HepG2 (cell line): Measurements from ENCODE around the gene ODAD4. TPM values are rescaled to one million over a fixed set of nuclear protein-coding genes. Genes with fewer than 3 reads are reported as not detected.

Experiments used
- ARNT2 ChIP-seq: sonication (generic); formaldehyde crosslinking; IDR thresholded peaks from 2 replicates; pipeline ENCODE4 v1.8.0; 2022; ENCODE audit warnings: mild to moderate bottlenecking, low read depth, missing genetic modification reagents, moderate library complexity
- CEBPG ChIP-seq: IDR thresholded peaks from 2 replicates; pipeline ENCODE4 v1.6.1; 2016
- EED ChIP-seq: sonication (generic); formaldehyde crosslinking; IDR thresholded peaks from 2 replicates; pipeline ENCODE4 v1.5.0; 2020; ENCODE audit warnings: mild to moderate bottlenecking, missing genetic modification reagents
- ETV6 ChIP-seq: sonication (generic); formaldehyde crosslinking; conservative IDR thresholded peaks from 2 replicates; pipeline ENCODE4 v1.4.0; 2020; ENCODE audit warnings: missing genetic modification reagents
- GTF2F1 ChIP-seq: fragments of 150-350 bp; IDR thresholded peaks from 2 replicates; pipeline ENCODE4 v1.6.1; 2014; ENCODE audit warnings: low read length
- GTF3A ChIP-seq: sonication (generic); formaldehyde crosslinking; conservative IDR thresholded peaks from 2 replicates; pipeline ENCODE4 v1.4.0; 2020; ENCODE audit warnings: mild to moderate bottlenecking, missing genetic modification reagents
- HCFC1 ChIP-seq: fragments of 150-350 bp; IDR thresholded peaks from 2 replicates; pipeline ENCODE4 v1.6.1; 2014; ENCODE audit warnings: low read depth, low read length
- HNF4G ChIP-seq, 2 experiments: sonication (generic) in 1 of 2; formaldehyde crosslinking in 1 of 2; IDR thresholded peaks; 2 replicates each; pipeline versions ENCODE4 v1.4.0 to v1.6.1; 2011 to 2020; ENCODE audit warnings: borderline replicate concordance in 2 of 2, low read depth in 2 of 2, mild to moderate bottlenecking in 2 of 2, low read length in 1 of 2, missing genetic modification reagents in 1 of 2, moderate library complexity in 1 of 2
- MTF2 ChIP-seq: sonication (generic); formaldehyde crosslinking; IDR thresholded peaks from 2 replicates; pipeline ENCODE4 v1.5.0; 2020; ENCODE audit warnings: missing genetic modification reagents, borderline replicate concordance
- NBN ChIP-seq: fragments of 450-650 bp; conservative IDR thresholded peaks from 2 replicates; pipeline ENCODE4 v1.6.1; 2017
- PHF8 ChIP-seq: sonication (generic); formaldehyde crosslinking; IDR thresholded peaks from 2 replicates; pipeline ENCODE4 v1.5.0; 2020; ENCODE audit warnings: missing genetic modification reagents
- RAD21 ChIP-seq: fragments of 450-650 bp; formaldehyde crosslinking; IDR thresholded peaks from 2 replicates; pipeline ENCODE4 v1.5.0; 2020; ENCODE audit warnings: mild to moderate bottlenecking
- SKIL ChIP-seq: sonication (generic); formaldehyde crosslinking; IDR thresholded peaks from 2 replicates; pipeline ENCODE4 v1.8.0; 2022; ENCODE audit warnings: missing genetic modification reagents, mild to moderate bottlenecking, moderate library complexity, borderline replicate concordance
- SRSF1 ChIP-seq: fragments of 200-400 bp; formaldehyde crosslinking; optimal IDR thresholded peaks from 2 replicates; pipeline ENCODE3; 2017; ENCODE audit warnings: mild to moderate bottlenecking, low read depth, low read length, moderate library complexity
- SRY ChIP-seq: sonication (generic); formaldehyde crosslinking; IDR thresholded peaks from 2 replicates; pipeline ENCODE4 v1.8.0; 2022; ENCODE audit warnings: mild to moderate bottlenecking, missing genetic modification reagents
- TEAD3 ChIP-seq: optimal IDR thresholded peaks from 2 replicates; pipeline ENCODE3; 2016; ENCODE audit warnings: borderline replicate concordance
- TRAFD1 ChIP-seq: sonication (generic); formaldehyde crosslinking; IDR thresholded peaks from 2 replicates; pipeline ENCODE4 v1.5.1; 2020; ENCODE audit warnings: missing genetic modification reagents, mild to moderate bottlenecking, borderline replicate concordance
- ZBTB1 ChIP-seq: sonication (generic); formaldehyde crosslinking; IDR thresholded peaks from 2 replicates; pipeline ENCODE4 v1.4.0; 2020; ENCODE audit warnings: missing genetic modification reagents, borderline replicate concordance
- ZBTB26 ChIP-seq: IDR thresholded peaks from 2 replicates; pipeline ENCODE4 v1.6.1; 2016; ENCODE audit warnings: missing compliant biosample characterization, missing genetic modification reagents, borderline replicate concordance
- ZBTB49 ChIP-seq: sonication (generic); formaldehyde crosslinking; IDR thresholded peaks from 2 replicates; pipeline ENCODE4 v1.4.0; 2020; ENCODE audit warnings: missing genetic modification reagents, borderline replicate concordance
- ZMYM3 ChIP-seq: sonication (generic); formaldehyde crosslinking; IDR thresholded peaks from 2 replicates; pipeline ENCODE4 v1.5.1; 2020; ENCODE audit warnings: mild to moderate bottlenecking, missing genetic modification reagents
- ZNF530 ChIP-seq: sonication (generic); formaldehyde crosslinking; IDR thresholded peaks from 2 replicates; pipeline ENCODE4 v1.5.0; 2020; ENCODE audit warnings: low read depth, mild to moderate bottlenecking, missing genetic modification reagents
- ZNF567 ChIP-seq: sonication (generic); formaldehyde crosslinking; IDR thresholded peaks from 2 replicates; pipeline ENCODE4 v1.8.1; 2023; ENCODE audit warnings: mild to moderate bottlenecking, missing genetic modification reagents, borderline replicate concordance
- polyA plus RNA-seq, 8 experiments: library from polyadenylated mRNA; depleted of rRNA in 3 of 8; stranded (reverse) in 7 of 8; unstranded in 1 of 8; fragments of >200 nt; fragmentation: Illumina TruSeq in 4 of 8; extraction: Trizol in 4 of 8; gene quantifications; 2 replicates each; pipeline versions ENCODE4 v1.2.1 to v1.2.3, GENCODE V29; 2011 to 2016; ENCODE audit warnings: low read depth in 4 of 8, missing spikeins in 1 of 8, mixed read lengths in 1 of 8; ENCODE audit not compliant: insufficient read depth in 1 of 8
- total RNA-seq, 5 experiments: library from RNA; depleted of rRNA; stranded (reverse); fragments of >200 nt; fragmentation: Illumina TruSeq; extraction: Trizol; gene quantifications; 2 replicates each; pipeline ENCODE4 v1.2.3, GENCODE V29; 2016; ENCODE audit warnings: low read depth in 1 of 5

ODAD4 gene
- total and polyA plus RNA-seq, 2 of the 13 experiments (the other 11 are each of a cell fraction or from before 2014, with no cell fraction given) = 0.48 to 0.53 TPM

GRCh38 chr17:41959336-41960095 lies 29.1 kb downstream of the ODAD4 start (continued):
- TF ChIP-seq EED (CRISPR knock-in tag) (peak; percentile 90), MTF2 (CRISPR knock-in tag) (0 out of 2 replicates have a peak, but pooled peaks have one; percentile 18), SRY (CRISPR knock-in tag) (no peak; the same call in 1 of the 2 replicates), NBN (no peak), ZMYM3 (no peak), PHF8 (CRISPR knock-in tag) (peak; percentile 54; the same call in 1 of the 2 replicates), ZBTB1 (CRISPR knock-in tag) (no peak), CEBPG (CRISPR knock-in tag) (peak; percentile 84), SRSF1 (peak; percentile 46), ETV6 (CRISPR knock-in tag) (no peak), HCFC1 (no peak), TEAD3 (CRISPR knock-in tag) (peak; percentile 71), ZBTB49 (CRISPR knock-in tag) (no peak), HNF4G (IDR thresholded peaks at IDR 0.05; ENCODE audit: borderline replicate concordance, low read depth, low read length) (no peak), HNF4G (CRISPR knock-in tag; IDR thresholded peaks at IDR 0.05; ENCODE audit: borderline replicate concordance, low read depth) (no peak), ZNF567 (CRISPR knock-in tag) (0 out of 2 replicates have a peak, but pooled peaks have one; percentile 27), RAD21 (peak; percentile 94), ZNF530 (CRISPR knock-in tag) (no peak), ZBTB26 (CRISPR knock-in tag) (no peak), GTF3A (CRISPR knock-in tag) (no peak), ARNT2 (CRISPR knock-in tag) (peak; percentile 62), TRAFD1 (CRISPR knock-in tag) (no peak), GTF2F1 (no peak), SKIL (CRISPR knock-in tag) (no peak)
